B cell (primary cell): Measurements from ENCODE around the gene CCNDBP1. TPM values are rescaled to one million over a fixed set of nuclear protein-coding genes. Genes with fewer than 3 reads are reported as not detected.

Experiments used
- ATAC-seq: fragments of 200-7000 bp; cut with Tn5 transposase; one replicate; pipeline ENCODE4 v1.10.0; 2021; ENCODE audit warnings: low read depth, mild to moderate bottlenecking, moderate number of reproducible peaks, moderate library complexity
- CTCF ChIA-PET: fragments of 350-600 bp; sonication (Branson Sonifier 250); formaldehyde crosslinking; loops from one replicate; lab custom pipeline; 2021; ENCODE audit warnings: antibody characterized with exemption, inconsistent platforms; lab: Charles Lee
- POLR2A ChIA-PET: fragments of 350-600 bp; sonication (Branson Sonifier 250); formaldehyde crosslinking; loops from one replicate; lab custom pipeline; 2021; ENCODE audit warnings: antibody characterized with exemption; lab: Charles Lee
- DNase-seq: peaks from one replicate; pipeline ENCODE4 v3.0.0; 2013
- H2AFZ ChIP-seq: 2 replicates; pipeline ENCODE4 v1.6.1; 2012; ENCODE audit warnings: mild to moderate bottlenecking, low read depth, low read length; ENCODE audit not compliant: insufficient read depth, poor library complexity, severe bottlenecking
- H3K27ac ChIP-seq, 2 donors: 1 replicate in 1 of 2; 2 replicates in 1 of 2; pipeline ENCODE4 v1.5.1; 2012 to 2013; ENCODE audit warnings: low read length in 2 of 2, mild to moderate bottlenecking in 2 of 2, moderate library complexity in 1 of 2
- H3K27me3 ChIP-seq, 4 experiments: fragments of 200-600 bp in 1 of 4; sonication (generic) in 1 of 4; replicated peaks in 1 of 4; 1 replicate in 2 of 4; 2 replicates in 2 of 4; pipeline versions ENCODE4 v1.6.1 to v1.7.0; 2013 to 2016; ENCODE audit warnings: low read length in 3 of 4, mild to moderate bottlenecking in 2 of 4, mixed read lengths in 1 of 4, moderate library complexity in 1 of 4; ENCODE audit not compliant: insufficient read depth in 4 of 4, control insufficient read depth in 3 of 4; ENCODE audit errors: control extremely low read depth in 1 of 4
- H3K36me3 ChIP-seq, 2 experiments: replicated peaks in 1 of 2; 1 replicate in 1 of 2; 2 replicates in 1 of 2; pipeline versions ENCODE4 v1.6.1 to v1.7.1; 2013; ENCODE audit warnings: low read length in 1 of 2; ENCODE audit not compliant: insufficient read depth in 2 of 2, control insufficient read depth in 1 of 2; ENCODE audit errors: control extremely low read depth in 1 of 2, extremely low read depth in 1 of 2
- H3K4me1 ChIP-seq, 2 donors: fragments of 200-600 bp in 1 of 2; sonication (generic) in 1 of 2; 1 replicate in 1 of 2; 2 replicates in 1 of 2; pipeline versions ENCODE4 v1.5.1 to v1.6.1; 2013 to 2017; ENCODE audit warnings: low read length in 2 of 2; ENCODE audit not compliant: control insufficient read depth in 2 of 2, insufficient read depth in 2 of 2
- H3K4me2 ChIP-seq: replicated peaks from 2 replicates; pipeline ENCODE3; 2012; ENCODE audit warnings: mild to moderate bottlenecking, low read depth, low read length; ENCODE audit not compliant: poor library complexity, severe bottlenecking
- H3K4me3 ChIP-seq, 5 experiments: fragments of 200-600 bp in 1 of 5; sonication (generic) in 1 of 5; 1 replicate in 3 of 5; 2 replicates in 2 of 5; pipeline versions ENCODE4 v1.5.1 to v1.7.0; 2011 to 2016; ENCODE audit warnings: low read length in 4 of 5, mild to moderate bottlenecking in 4 of 5, low read depth in 2 of 5, control low read depth in 1 of 5, moderate library complexity in 1 of 5; ENCODE audit not compliant: insufficient read depth in 1 of 5; ENCODE audit errors: control extremely low read depth in 1 of 5, extremely low read depth in 1 of 5
- H3K79me2 ChIP-seq: fragments of 200-600 bp; sonication (generic); one replicate; pipeline ENCODE4 v1.6.0; 2016; ENCODE audit warnings: low read length; ENCODE audit not compliant: control insufficient read depth, insufficient read depth
- H3K9ac ChIP-seq: fragments of 200-600 bp; sonication (generic); 2 replicates; pipeline ENCODE4 v1.6.1; 2017; ENCODE audit warnings: mild to moderate bottlenecking, low read length, moderate library complexity
- H3K9me3 ChIP-seq, 3 donors: one replicate each; pipeline versions ENCODE4 v1.6.1 to v1.7.1; 2013; ENCODE audit warnings: low read length in 2 of 3; ENCODE audit not compliant: control insufficient read depth in 2 of 3, insufficient read depth in 1 of 3; ENCODE audit errors: control extremely low read depth in 1 of 3
- H4K20me1 ChIP-seq: 2 replicates; pipeline ENCODE4 v1.6.0; 2012; ENCODE audit warnings: mild to moderate bottlenecking, low read length; ENCODE audit not compliant: insufficient read depth, control insufficient read depth, poor library complexity, severe bottlenecking
- H3K27ac Mint-ChIP-seq: one replicate; pipeline ENCODE4 v1.8.0; 2021; ENCODE audit warnings: mixed read lengths
- H3K27me3 Mint-ChIP-seq: one replicate; pipeline ENCODE4 v1.8.0; 2021; ENCODE audit warnings: mixed read lengths
- H3K4me1 Mint-ChIP-seq: one replicate; pipeline ENCODE4 v1.8.0; 2021; ENCODE audit warnings: mixed read lengths
- H3K4me3 Mint-ChIP-seq: one replicate; pipeline ENCODE4 v1.8.0; 2021; ENCODE audit warnings: mixed read lengths
- H3K9me3 Mint-ChIP-seq: one replicate; pipeline ENCODE4 v1.8.0; 2022; ENCODE audit warnings: mixed read lengths; ENCODE audit not compliant: insufficient read depth
- CTCF ChIP-seq: fragments of 200-600 bp; IDR thresholded peaks from one replicate; pipeline ENCODE4 v1.8.0; 2022; ENCODE audit warnings: antibody characterized with exemption, mild to moderate bottlenecking
- EZH2 ChIP-seq: IDR thresholded peaks from 2 replicates; pipeline ENCODE4 v1.6.1; 2012; ENCODE audit warnings: borderline replicate concordance, low read depth, mild to moderate bottlenecking, moderate library complexity, low read length; ENCODE audit not compliant: insufficient read depth, poor library complexity, severe bottlenecking
- WGBS: methylation state at CpG from one replicate; pipeline ENCODE4 v1.1.5; 2013; ENCODE audit warnings: missing lambda C conversion rate; ENCODE audit not compliant: insufficient coverage; 5-methylcytosine and 5-hydroxymethylcytosine counted together
- intact Hi-C: fragments of 100-400 bp; cut with micrococcal nuclease; formaldehyde crosslinking; loops from one replicate; pipeline ENCODE4 v1.10.0; 2022
- polyA plus RNA-seq: library from polyadenylated mRNA; depleted of rRNA; stranded (reverse); fragments of >200 nt; gene quantifications from 2 replicates; pipeline ENCODE4 v1.2.3, GENCODE V29; 2012
- total RNA-seq, 2 donors: library from RNA; stranded (reverse); fragments of 120-200 nt in 1 of 2; gene quantifications; 1 replicate in 1 of 2; 2 replicates in 1 of 2; pipeline versions ENCODE4 v1.2.3 to v1.2.4, GENCODE V29; 2013 to 2022

The CCNDBP1 gene
- total and polyA plus RNA-seq, 2 donors (not counting 1 experiment from before 2014, with no cell fraction given): 111 to 113 TPM

GRCh38 chr15:43219929-43220928 is 35.0 kb downstream of the CCNDBP1 start:
- Mint-ChIP-seq H3K27me3 (peaks cover 6% of the 10 kb centered on the region), H3K4me3 (no peak overlapping the region), H3K4me1 (no peaks in the 10 kb centered on the region), H3K27ac (no peak overlapping the region), H3K9me3 (peaks cover 2% of the 10 kb centered on the region)
- no peaks in the 10 kb centered on the region for H4K20me1 ChIP-seq
- H3K27me3 ChIP-seq: no peaks in the 10 kb centered on the region
- ChIA-PET POLR2A (no interaction called here), CTCF (interaction anchor here (1.4 to 19.7 kb wide), 2 partner anchors 16 to 64 kb away, joined by 3 to 549 read pairs; no protein-coding TSS in a partner anchor)
- H3K27ac ChIP-seq: no peak overlapping the region
- H3K9ac ChIP-seq: no peak overlapping the region
- WGBS: 92% methylated on average over 15 of the region's 16 CpGs
- no peak overlapping the region for H2AFZ ChIP-seq
- no peak overlapping the region for H3K4me3 ChIP-seq
- no peaks in the 10 kb centered on the region for H3K36me3 ChIP-seq
- no peak for ATAC-seq
- H3K79me2 ChIP-seq: no peaks in the 10 kb centered on the region
- no peak overlapping the region for H3K4me2 ChIP-seq
- H3K9me3 ChIP-seq: no peaks in the 10 kb centered on the region
- intact Hi-C loops: no loop called here
- TF ChIP-seq EZH2 (no peak), CTCF (no peak)
- no peak for DNase-seq
- H3K4me1 ChIP-seq: peaks cover 0 to under 1% of the 10 kb centered on the region in 2 donors

- Histone ChIP-seq H3K9ac (no peak within 1 kb of the TSS), H3K4me3 (no peak within 1 kb of the TSS), H3K27ac (no peak within 1 kb of the TSS), H3K4me1 (peaks cover 0 to 7% of the 10 kb centered on the region in 2 donors), H3K36me3 (no peaks in the 10 kb centered on the region), H3K9me3 (no peaks in the 10 kb centered on the region), H3K4me2 (no peak within 1 kb of the TSS), H3K27me3 (no peaks in the 10 kb centered on the region), H4K20me1 (no peaks in the 10 kb centered on the region), H3K79me2 (no peaks in the 10 kb centered on the region), H2AFZ (no peak within 1 kb of the TSS)
- no peak for ATAC-seq
- intact Hi-C loops: no loop called here
- TF ChIP-seq CTCF: no peak
- no peak for TF ChIP-seq EZH2
- no peak for DNase-seq
- 100% methylated on average over 1 of the region's 3 CpGs for WGBS
- Mint-ChIP-seq H3K4me3 (no peak within 1 kb of the TSS), H3K9me3 (peaks cover 2% of the 10 kb centered on the region), H3K4me1 (peaks cover 7% of the 10 kb centered on the region), H3K27ac (no peak within 1 kb of the TSS), H3K27me3 (peaks cover 10% of the 10 kb centered on the region)
- ChIA-PET POLR2A (no interaction called here), CTCF (interaction anchor here (19.7 kb wide), 1 partner anchor 63 kb away, joined by 549 read pairs; no protein-coding TSS in a partner anchor)
These were observed 35.8 kb downstream of the CCNDBP1 start, which contains the start of gene EPB42 for GRCh38 chr15:43220991-43221403. Gene EPB42 (minus strand): TSS chr15:43221018. CDS start chr15:43220825, 193 bp downstream.
